ENCODE results near the gene CFAP251. TPM values are rescaled to one million over a fixed set of nuclear protein-coding genes. Genes with fewer than 3 reads are reported as not detected.

The CFAP251 gene
- total RNA-seq, 1 experiment from 2014 or later = 5.2 TPM

- no peak for DNase-seq (ENCODE audit: low spot score)
These were observed 25.5 kb downstream of the CFAP251 start for GRCh38 chr12:121943926-121944325.

GRCh38 chr12:121946313-121947025 lies 28.1 kb downstream of the CFAP251 start:
- DNase-seq (ENCODE audit: low spot score) = no peak

- DNase-seq (ENCODE audit: low spot score) = no peak
These were observed 29.6 kb downstream of the CFAP251 start for GRCh38 chr12:121947981-121948380.

GRCh38 chr12:121949648-121950397 lies 31.4 kb downstream of the CFAP251 start:
- peak; percentile 93 for DNase-seq (ENCODE audit: low spot score)

GRCh38 chr12:121953117-121953692 lies 34.8 kb downstream of the CFAP251 start:
- no peak for DNase-seq (ENCODE audit: low spot score)

- DNase-seq (ENCODE audit: low spot score) = no peak
These were observed 35.3 kb downstream of the CFAP251 start for GRCh38 chr12:121953695-121954094.

- DNase-seq (ENCODE audit: low spot score) = no peak
These were observed 37.2 kb downstream of the CFAP251 start for GRCh38 chr12:121955258-121956237.

- no peak for DNase-seq (ENCODE audit: low spot score)
These were observed 39.6 kb downstream of the CFAP251 start for GRCh38 chr12:121957861-121958515.

GRCh38 chr12:121958541-121959240 lies 40.3 kb downstream of the CFAP251 start:
- DNase-seq (ENCODE audit: low spot score) = no peak

GRCh38 chr12:121960541-121960940 lies 42.1 kb downstream of the CFAP251 start:
- no peak for DNase-seq (ENCODE audit: low spot score)

- no peak for DNase-seq (ENCODE audit: low spot score)
These were observed 42.9 kb downstream of the CFAP251 start for GRCh38 chr12:121961195-121961879.

- DNase-seq (ENCODE audit: low spot score) = no peak
These were observed 45.1 kb downstream of the CFAP251 start for GRCh38 chr12:121963341-121964018.

- no peak for DNase-seq (ENCODE audit: low spot score)
These were observed 46.6 kb downstream of the CFAP251 start for GRCh38 chr12:121964813-121965643.

GRCh38 chr12:121966959-121967358 lies 48.6 kb downstream of the CFAP251 start:
- no peak for DNase-seq (ENCODE audit: low spot score)

- DNase-seq (ENCODE audit: low spot score) = no peak
These were observed 50.5 kb downstream of the CFAP251 start for GRCh38 chr12:121968876-121969275.

GRCh38 chr12:121969726-121970125 lies 51.3 kb downstream of the CFAP251 start:
- DNase-seq (ENCODE audit: low spot score) = no peak

GRCh38 chr12:121970581-121971300 lies 52.3 kb downstream of the CFAP251 start:
- no peak for DNase-seq (ENCODE audit: low spot score)
